Aorta (tissue), 5 donors: ENCODE data around the gene VASP. TPM values are rescaled to one million over a fixed set of nuclear protein-coding genes. Genes with fewer than 3 reads are reported as not detected.

Source experiments
- ATAC-seq: fragments of 200-7000 bp; cut with Tn5 transposase; one replicate; pipeline ENCODE4 v1.9.1; 2022; ENCODE audit warnings: moderate library complexity; ENCODE audit not compliant: low FRiP score
- DNase-seq, 2 donors: peaks; one replicate each; pipeline ENCODE4 v3.0.0-alpha.2; 2020
- H3K27ac ChIP-seq, 2 donors: one replicate each; pipeline ENCODE4 v1.5.1; 2013; ENCODE audit warnings: low read length in 2 of 2, mild to moderate bottlenecking in 2 of 2, moderate library complexity in 2 of 2, control low read depth in 1 of 2, inconsistent platforms in 1 of 2, low read depth in 1 of 2
- H3K27me3 ChIP-seq, 2 donors: one replicate each; pipeline ENCODE4 v1.6.1; 2013; ENCODE audit warnings: control low read depth in 1 of 2, low read length in 1 of 2, mild to moderate bottlenecking in 1 of 2, moderate library complexity in 1 of 2; ENCODE audit not compliant: insufficient read depth in 2 of 2, control insufficient read depth in 1 of 2
- H3K36me3 ChIP-seq, 2 donors: one replicate each; pipeline ENCODE4 v1.6.1; 2013; ENCODE audit warnings: control low read depth in 1 of 2, low read length in 1 of 2, mild to moderate bottlenecking in 1 of 2; ENCODE audit not compliant: insufficient read depth in 2 of 2, control insufficient read depth in 1 of 2
- H3K4me1 ChIP-seq, 2 donors: one replicate each; pipeline ENCODE4 v1.6.1; 2013; ENCODE audit warnings: low read length in 2 of 2, control low read depth in 1 of 2, mild to moderate bottlenecking in 1 of 2, moderate library complexity in 1 of 2; ENCODE audit not compliant: insufficient read depth in 2 of 2, control insufficient read depth in 1 of 2
- H3K4me3 ChIP-seq, 2 donors: one replicate each; pipeline ENCODE4 v1.5.1; 2013; ENCODE audit warnings: low read length in 2 of 2, control low read depth in 1 of 2, mild to moderate bottlenecking in 1 of 2
- H3K9me3 ChIP-seq: one replicate; pipeline ENCODE4 v1.6.1; 2013; ENCODE audit warnings: mild to moderate bottlenecking, low read length; ENCODE audit not compliant: control insufficient read depth
- WGBS, 2 donors: extraction: QIAGEN DNeasy Blood & Tissue Kit; methylation state at CpG; one replicate each; pipeline ENCODE4 v1.1.7; 2013; 5-methylcytosine and 5-hydroxymethylcytosine counted together
- intact Hi-C, 2 donors: fragments of 100-400 bp; cut with DNase I; formaldehyde crosslinking; loops; one replicate each; pipeline versions ENCODE4 v1.14.2 to v1.15.0; 2022
- polyA plus RNA-seq, 2 donors: library from polyadenylated mRNA; stranded (reverse); fragments of 200-250 nt; gene quantifications; one replicate each; pipeline ENCODE4 v1.2.3, GENCODE V29; 2013
- total RNA-seq, 2 donors: library from RNA; stranded (reverse); fragmentation: NEBNext Ultra II Directional; extraction: Animal tissue kit (Norgen Biotek cat#: 25700); gene quantifications; one replicate each; pipeline ENCODE4 v1.2.1, GENCODE V29; 2021
- donor health status: healthy with polysubstance abuse.
- donor health status: Bipolar disorder and iron deficiency.
- donor health status: DM: no; HTN: no; CAD: no.
- donor health status: DM: no; HTN: no; CAD: no.
- donor health status: DM: yes; HTN: yes; CAD: no.

VASP gene
- total and polyA plus RNA-seq, 4 donors, result 56.0 to 192 (median 91.2) TPM

GRCh38 chr19:45471931-45472562, 35.2 kb upstream of the VASP start:
- intact Hi-C loops, result no loop called here
- H3K4me3 ChIP-seq, result no peak overlapping the region
- ATAC-seq (no peak), DNase-seq (no peak)
- H3K27ac ChIP-seq, result no peak overlapping the region
- no peaks in the 10 kb centered on the region for H3K36me3 ChIP-seq
- WGBS, 2 donors, result 70 to 71% methylated on average over 7 of the region's 7 CpGs
- no peaks in the 10 kb centered on the region for H3K4me1 ChIP-seq
- H3K9me3 ChIP-seq, result no peaks in the 10 kb centered on the region
- no peaks in the 10 kb centered on the region for H3K27me3 ChIP-seq

- Histone ChIP-seq H3K4me1 (no peaks in the 10 kb centered on the region), H3K27ac (no peak overlapping the region), H3K9me3 (no peaks in the 10 kb centered on the region), H3K4me3 (no peak overlapping the region), H3K36me3 (no peaks in the 10 kb centered on the region), H3K27me3 (no peaks in the 10 kb centered on the region)
- intact Hi-C loops, result no loop called here
- peak in 1 of 2 donors; percentile 88 for DNase-seq
- 51 to 57% methylated on average over 44 of the region's 44 CpGs for WGBS, 2 donors
- ATAC-seq, result no peak
Observed at GRCh38 chr19:45472563-45473366, 34.5 kb upstream of the VASP start.

GRCh38 chr19:45473367-45473681, 34.0 kb upstream of the VASP start:
- peaks cover 0 to 2% of the 10 kb centered on the region in 2 donors for H3K4me1 ChIP-seq
- H3K9me3 ChIP-seq, result no peaks in the 10 kb centered on the region
- WGBS, 2 donors, result 46 to 57% methylated on average over 5 of the region's 5 CpGs
- no peaks in the 10 kb centered on the region for H3K36me3 ChIP-seq
- ATAC-seq (no peak), DNase-seq (no peak)
- no peaks in the 10 kb centered on the region for H3K27me3 ChIP-seq
- H3K4me3 ChIP-seq, result no peak overlapping the region
- no peak overlapping the region for H3K27ac ChIP-seq
- intact Hi-C loops, result no loop called here

GRCh38 chr19:45473682-45474605, 33.3 kb upstream of the VASP start:
- intact Hi-C loops, result no loop called here
- ATAC-seq (no peak), DNase-seq (peak in 1 of 2 donors; percentile 86)
- H3K27me3 ChIP-seq, result no peaks in the 10 kb centered on the region
- H3K9me3 ChIP-seq, result no peaks in the 10 kb centered on the region
- peaks cover 0 to 2% of the 10 kb centered on the region in 2 donors for H3K4me1 ChIP-seq
- WGBS, 2 donors, result 78 to 80% methylated on average over 27 of the region's 27 CpGs
- H3K4me3 ChIP-seq, result no peak overlapping the region
- H3K27ac ChIP-seq, result no peak overlapping the region
- H3K36me3 ChIP-seq, result no peaks in the 10 kb centered on the region

- no peaks in the 10 kb centered on the region for H3K36me3 ChIP-seq
- H3K9me3 ChIP-seq, result no peaks in the 10 kb centered on the region
- no peak overlapping the region for H3K4me3 ChIP-seq
- WGBS, 2 donors, result 75 to 77% methylated on average over 28 of the region's 28 CpGs
- DNase-seq (peak in 1 of 2 donors; percentile 82), ATAC-seq (no peak)
- intact Hi-C loops, result no loop called here
- H3K27me3 ChIP-seq, result no peaks in the 10 kb centered on the region
- peaks cover 0 to 2% of the 10 kb centered on the region in 2 donors for H3K4me1 ChIP-seq
- H3K27ac ChIP-seq, result no peak overlapping the region
Observed at GRCh38 chr19:45474606-45475521, 32.4 kb upstream of the VASP start.

GRCh38 chr19:45475537-45476291, 31.6 kb upstream of the VASP start:
- ATAC-seq (no peak), DNase-seq (peak in 1 of 2 donors; percentile 83)
- Histone ChIP-seq H3K27me3 (no peaks in the 10 kb centered on the region), H3K4me1 (peaks cover 0 to 2% of the 10 kb centered on the region in 2 donors), H3K4me3 (no peak overlapping the region), H3K9me3 (no peaks in the 10 kb centered on the region), H3K36me3 (no peaks in the 10 kb centered on the region), H3K27ac (no peak overlapping the region)
- intact Hi-C loops, result no loop called here
- WGBS, 2 donors, result 82 to 89% methylated on average over 6 of the region's 6 CpGs

- H3K4me1 ChIP-seq, result peaks cover 0 to 2% of the 10 kb centered on the region in 2 donors
- no peak overlapping the region for H3K27ac ChIP-seq
- no peaks in the 10 kb centered on the region for H3K36me3 ChIP-seq
- intact Hi-C loops, result no loop called here
- no peaks in the 10 kb centered on the region for H3K9me3 ChIP-seq
- no peak for ATAC-seq
- no peaks in the 10 kb centered on the region for H3K27me3 ChIP-seq
- WGBS, 2 donors, result 51 to 59% methylated on average over 5 of the region's 5 CpGs
- peak in 1 of 2 donors; percentile 83 for DNase-seq
- no peak overlapping the region for H3K4me3 ChIP-seq
Observed at GRCh38 chr19:45476304-45476703, 31.0 kb upstream of the VASP start.
